Fibroblast of skin of back (primary cell): ENCODE data around the gene CCR5AS.
A peak's percentile ranks its signal among the peaks of the same experiment; 100 is the strongest.
"Not testable (repeated sequence)": the region's sequence is repeated elsewhere in the genome, so short reads cannot be mapped to it uniquely, and the experiment has no call there.

Experiments
- DNase-seq: peaks from one replicate; pipeline ENCODE4 v3.0.0-alpha.2; 2013

Gene CCR5AS

GRCh38 chr3:46353647-46354410 lies 53.0 kb downstream of the CCR5AS start, which contains the start of gene CCR2:
Gene CCR2, plus strand, starts transcription at chr3:46354111. Its CDS starts 3,417 bp downstream, at chr3:46357528.
- DNase-seq = no peak

GRCh38 chr3:46353090-46353489 lies 53.8 kb downstream of the CCR5AS start:
- DNase-seq = no peak

- no peak for DNase-seq
Measured at GRCh38 chr3:46351646-46352045, 55.2 kb downstream of the CCR5AS start.

- no peak for DNase-seq
Measured at GRCh38 chr3:46350262-46350565, 56.7 kb downstream of the CCR5AS start.

GRCh38 chr3:46349484-46350261 lies 57.2 kb downstream of the CCR5AS start:
- DNase-seq = no peak

GRCh38 chr3:46348823-46349482 lies 57.9 kb downstream of the CCR5AS start:
- DNase-seq = no peak

GRCh38 chr3:46344476-46344875 lies 62.4 kb downstream of the CCR5AS start:
- DNase-seq = no peak

GRCh38 chr3:46338840-46339239 lies 68.0 kb downstream of the CCR5AS start:
- DNase-seq = no peak

- no peak for DNase-seq
Measured at GRCh38 chr3:46337911-46338310, 69.0 kb downstream of the CCR5AS start.

- no peak for DNase-seq
Measured at GRCh38 chr3:46335541-46335940, 71.3 kb downstream of the CCR5AS start.

GRCh38 chr3:46334741-46335478 lies 72.0 kb downstream of the CCR5AS start:
- peak; percentile 16 for DNase-seq

GRCh38 chr3:46330676-46331075 lies 76.2 kb downstream of the CCR5AS start:
- DNase-seq = not testable (repeated sequence)

GRCh38 chr3:46325645-46326300 lies 81.1 kb downstream of the CCR5AS start:
- no peak for DNase-seq

GRCh38 chr3:46324036-46324435 lies 82.8 kb downstream of the CCR5AS start:
- no peak for DNase-seq

GRCh38 chr3:46321461-46322104 lies 85.3 kb downstream of the CCR5AS start:
- no peak for DNase-seq

- no peak for DNase-seq
Measured at GRCh38 chr3:46318207-46318927, 88.5 kb downstream of the CCR5AS start.

- no peak for DNase-seq
Measured at GRCh38 chr3:46316206-46316605, 90.7 kb downstream of the CCR5AS start.

- DNase-seq = no peak
Measured at GRCh38 chr3:46314517-46314916, 92.3 kb downstream of the CCR5AS start.
